Activated naive CD4-positive, alpha-beta T cell treated with anti-CD3 and anti-CD28 coated beads for 36 hours (primary cell): Measurements from ENCODE around the gene EML4. TPM values are rescaled to one million over a fixed set of nuclear protein-coding genes. Genes with fewer than 3 reads are reported as not detected.

Experiments used
- CTCF ChIA-PET: fragments of 350-600 bp; sonication (Branson Sonifier 250); formaldehyde crosslinking; loops from one replicate; lab custom pipeline; 2021; ENCODE audit warnings: antibody characterized with exemption; lab: Charles Lee
- DNase-seq: peaks from one replicate; pipeline ENCODE4 v3.0.0-alpha.2; 2020
- H3K27ac Mint-ChIP-seq: one replicate; pipeline ENCODE4 v1.8.0; 2021; ENCODE audit warnings: mild to moderate bottlenecking, mixed read lengths
- H3K27me3 Mint-ChIP-seq: one replicate; pipeline ENCODE4 v1.8.0; 2021; ENCODE audit warnings: low read depth, mixed read lengths
- H3K36me3 Mint-ChIP-seq: one replicate; pipeline ENCODE4 v1.8.0; 2021; ENCODE audit warnings: low read depth, mixed read lengths
- H3K4me1 Mint-ChIP-seq: one replicate; pipeline ENCODE4 v1.8.0; 2021; ENCODE audit warnings: low read depth, mixed read lengths
- H3K4me3 Mint-ChIP-seq: one replicate; pipeline ENCODE4 v1.8.0; 2021; ENCODE audit warnings: mild to moderate bottlenecking, moderate library complexity, mixed read lengths
- H3K9me3 Mint-ChIP-seq: one replicate; pipeline ENCODE4 v1.8.0; 2021; ENCODE audit warnings: mixed read lengths
- intact Hi-C: fragments of 100-400 bp; cut with micrococcal nuclease; formaldehyde crosslinking; loops from one replicate; pipeline ENCODE4 v1.15.1; 2023
- total RNA-seq, 2 experiments: library from RNA; stranded (reverse); gene quantifications; one replicate each; pipeline ENCODE4 v1.2.3, GENCODE V29; 2021

Gene EML4
- total RNA-seq, 2 experiments from 2014 or later: 65.8 to 65.9 TPM

GRCh38 chr2:42307180-42307579, 138.0 kb downstream of the EML4 start:
- Mint-ChIP-seq H3K36me3 (peaks cover 27% of the 10 kb centered on the region), H3K9me3 (no peaks in the 10 kb centered on the region), H3K27ac (no peak overlapping the region), H3K4me1 (peaks cover 12% of the 10 kb centered on the region), H3K27me3 (no peaks in the 10 kb centered on the region), H3K4me3 (no peak overlapping the region)
- intact Hi-C loops: no loop called here
- DNase-seq: no peak
- CTCF ChIA-PET: interaction anchor here (1.2 to 1.3 kb wide), 2 partner anchors 21 to 211 kb away, joined by 3 to 6 read pairs; no protein-coding TSS in a partner anchor

GRCh38 chr2:42309366-42309765, 140.2 kb downstream of the EML4 start:
- intact Hi-C loops: no loop called here
- DNase-seq: no peak
- peaks cover 15% of the 10 kb centered on the region for H3K36me3 Mint-ChIP-seq
- H3K9me3 Mint-ChIP-seq: no peaks in the 10 kb centered on the region
- peaks cover 10% of the 10 kb centered on the region for H3K4me1 Mint-ChIP-seq
- H3K27me3 Mint-ChIP-seq: no peaks in the 10 kb centered on the region
- CTCF ChIA-PET: interaction anchor here (0.6 to 1.3 kb wide), 3 partner anchors 17 to 78 kb away, joined by 3 to 4 read pairs (median 3); no protein-coding TSS in a partner anchor
- H3K27ac Mint-ChIP-seq: peak overlapping the region; percentile 61
- H3K4me3 Mint-ChIP-seq: no peak overlapping the region

GRCh38 chr2:42310007-42310515, 140.9 kb downstream of the EML4 start:
- CTCF ChIA-PET: no interaction called here
- Mint-ChIP-seq H3K4me3 (no peak overlapping the region), H3K9me3 (no peaks in the 10 kb centered on the region), H3K4me1 (peaks cover 17% of the 10 kb centered on the region), H3K36me3 (peaks cover 18% of the 10 kb centered on the region), H3K27ac (no peak overlapping the region), H3K27me3 (no peaks in the 10 kb centered on the region)
- intact Hi-C loops: no loop called here
- DNase-seq: no peak

GRCh38 chr2:42312106-42312505, 143.0 kb downstream of the EML4 start:
- H3K36me3 Mint-ChIP-seq: peaks cover 11% of the 10 kb centered on the region
- H3K27me3 Mint-ChIP-seq: no peaks in the 10 kb centered on the region
- CTCF ChIA-PET: no interaction called here
- peaks cover 23% of the 10 kb centered on the region for H3K4me1 Mint-ChIP-seq
- H3K27ac Mint-ChIP-seq: no peak overlapping the region
- DNase-seq: no peak
- H3K4me3 Mint-ChIP-seq: no peak overlapping the region
- intact Hi-C loops: no loop called here
- H3K9me3 Mint-ChIP-seq: no peaks in the 10 kb centered on the region

- CTCF ChIA-PET: no interaction called here
- Mint-ChIP-seq H3K27me3 (no peaks in the 10 kb centered on the region), H3K36me3 (peaks cover 16% of the 10 kb centered on the region), H3K4me3 (no peak overlapping the region), H3K9me3 (no peaks in the 10 kb centered on the region), H3K27ac (peak overlapping the region; percentile 80), H3K4me1 (peaks cover 24% of the 10 kb centered on the region)
- no peak for DNase-seq
- intact Hi-C loops: loop anchor here (1.0 kb wide), 1 partner anchor 475 kb away; no protein-coding TSS in a partner anchor
Measured at GRCh38 chr2:42314892-42315468, 145.8 kb downstream of the EML4 start.

- no peaks in the 10 kb centered on the region for H3K9me3 Mint-ChIP-seq
- H3K27ac Mint-ChIP-seq: peak overlapping the region; percentile 19
- peaks cover 28% of the 10 kb centered on the region for H3K4me1 Mint-ChIP-seq
- peaks cover 21% of the 10 kb centered on the region for H3K36me3 Mint-ChIP-seq
- H3K4me3 Mint-ChIP-seq: no peak overlapping the region
- H3K27me3 Mint-ChIP-seq: no peaks in the 10 kb centered on the region
- DNase-seq: no peak
- intact Hi-C loops: loop anchor here (1.0 kb wide), 1 partner anchor 476 kb away; no protein-coding TSS in a partner anchor
- CTCF ChIA-PET: interaction anchor here (1.1 to 1.9 kb wide), 2 partner anchors 12 to 15 kb away, joined by 3 to 7 read pairs; no protein-coding TSS in a partner anchor
Measured at GRCh38 chr2:42315844-42316470, 146.8 kb downstream of the EML4 start.

GRCh38 chr2:42316910-42317309, 147.8 kb downstream of the EML4 start:
- peaks cover 26% of the 10 kb centered on the region for H3K36me3 Mint-ChIP-seq
- H3K9me3 Mint-ChIP-seq: no peaks in the 10 kb centered on the region
- H3K4me1 Mint-ChIP-seq: peaks cover 31% of the 10 kb centered on the region
- H3K27ac Mint-ChIP-seq: peak overlapping the region; percentile 56
- no peak overlapping the region for H3K4me3 Mint-ChIP-seq
- CTCF ChIA-PET: interaction anchor here (1.1 to 1.9 kb wide), 2 partner anchors 11 to 16 kb away, joined by 3 to 7 read pairs; no protein-coding TSS in a partner anchor
- no peaks in the 10 kb centered on the region for H3K27me3 Mint-ChIP-seq
- no peak for DNase-seq
- intact Hi-C loops: no loop called here

GRCh38 chr2:42317486-42317885, 148.3 kb downstream of the EML4 start:
- H3K4me3 Mint-ChIP-seq: no peak overlapping the region
- intact Hi-C loops: no loop called here
- H3K36me3 Mint-ChIP-seq: peaks cover 24% of the 10 kb centered on the region
- H3K27ac Mint-ChIP-seq: peak overlapping the region; percentile 47
- CTCF ChIA-PET: interaction anchor here (1.9 kb wide), 1 partner anchor 11 kb away, joined by 7 read pairs; no protein-coding TSS in a partner anchor
- H3K4me1 Mint-ChIP-seq: peaks cover 31% of the 10 kb centered on the region
- H3K27me3 Mint-ChIP-seq: no peaks in the 10 kb centered on the region
- DNase-seq: no peak
- no peaks in the 10 kb centered on the region for H3K9me3 Mint-ChIP-seq

- Mint-ChIP-seq H3K27me3 (no peaks in the 10 kb centered on the region), H3K36me3 (peaks cover 24% of the 10 kb centered on the region), H3K27ac (peak overlapping the region; percentile 47), H3K9me3 (no peaks in the 10 kb centered on the region), H3K4me1 (peaks cover 31% of the 10 kb centered on the region), H3K4me3 (no peak overlapping the region)
- CTCF ChIA-PET: no interaction called here
- intact Hi-C loops: no loop called here
- no peak for DNase-seq
Measured at GRCh38 chr2:42317945-42318344, 148.8 kb downstream of the EML4 start.

- CTCF ChIA-PET: interaction anchor here (1.2 kb wide), 1 partner anchor 9 kb away, joined by 8 read pairs; no protein-coding TSS in a partner anchor
- Mint-ChIP-seq H3K4me1 (peaks cover 31% of the 10 kb centered on the region), H3K27ac (no peak overlapping the region), H3K36me3 (peaks cover 24% of the 10 kb centered on the region), H3K27me3 (no peaks in the 10 kb centered on the region), H3K9me3 (no peaks in the 10 kb centered on the region), H3K4me3 (no peak overlapping the region)
- intact Hi-C loops: no loop called here
- no peak for DNase-seq
Measured at GRCh38 chr2:42319265-42319664, 150.1 kb downstream of the EML4 start.

- Mint-ChIP-seq H3K36me3 (peaks cover 27% of the 10 kb centered on the region), H3K4me3 (no peak overlapping the region), H3K27ac (peak overlapping the region; percentile 59), H3K9me3 (no peaks in the 10 kb centered on the region), H3K27me3 (no peaks in the 10 kb centered on the region), H3K4me1 (peaks cover 18% of the 10 kb centered on the region)
- intact Hi-C loops: no loop called here
- CTCF ChIA-PET: interaction anchor here (1.6 kb wide), 1 partner anchor 235 kb away, joined by 3 read pairs; no protein-coding TSS in a partner anchor
- no peak for DNase-seq
Measured at GRCh38 chr2:42321452-42322064, 152.4 kb downstream of the EML4 start.

- no peaks in the 10 kb centered on the region for H3K27me3 Mint-ChIP-seq
- DNase-seq: no peak
- intact Hi-C loops: no loop called here
- peaks cover 21% of the 10 kb centered on the region for H3K36me3 Mint-ChIP-seq
- no peak overlapping the region for H3K27ac Mint-ChIP-seq
- H3K9me3 Mint-ChIP-seq: no peaks in the 10 kb centered on the region
- no peak overlapping the region for H3K4me3 Mint-ChIP-seq
- CTCF ChIA-PET: interaction anchor here (0.6 to 1.1 kb wide), 4 partner anchors 63 to 477 kb away, joined by 3 to 9 read pairs (median 4); no protein-coding TSS in a partner anchor
- peaks cover 11% of the 10 kb centered on the region for H3K4me1 Mint-ChIP-seq
Measured at GRCh38 chr2:42324244-42324643, 155.1 kb downstream of the EML4 start.
